Pons (tissue), 1 donor: Measurements from ENCODE around the gene SYT12.
"Not testable (repeated sequence)": the region's sequence is repeated elsewhere in the genome, so short reads cannot be mapped to it uniquely, and the experiment has no call there.

Source experiments
- DNase-seq: peaks from one replicate; pipeline ENCODE4 v3.0.0-alpha.2; 2016; ENCODE audit warnings: low spot score

SYT12 gene

DNA sequence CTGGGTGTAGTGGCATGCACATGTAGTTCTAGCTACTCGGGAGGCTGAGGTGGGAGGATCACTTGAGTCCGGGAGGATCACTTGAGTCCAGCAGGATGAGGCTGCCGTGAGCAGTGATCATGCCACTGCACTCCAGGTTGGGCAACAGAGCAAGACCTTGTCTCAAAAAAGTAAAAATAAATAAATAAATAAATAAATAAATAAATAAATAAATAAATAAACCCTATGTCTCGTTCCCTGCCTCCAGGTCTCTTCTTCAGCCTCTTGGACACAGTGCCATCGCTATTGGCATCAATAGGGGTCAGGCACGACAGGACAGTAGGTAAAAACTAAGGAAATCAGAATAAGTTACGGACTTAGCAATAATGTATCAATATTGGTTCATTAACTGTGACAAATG is 23.4 kb upstream of the SYT12 start:
- no peak for DNase-seq

DNA sequence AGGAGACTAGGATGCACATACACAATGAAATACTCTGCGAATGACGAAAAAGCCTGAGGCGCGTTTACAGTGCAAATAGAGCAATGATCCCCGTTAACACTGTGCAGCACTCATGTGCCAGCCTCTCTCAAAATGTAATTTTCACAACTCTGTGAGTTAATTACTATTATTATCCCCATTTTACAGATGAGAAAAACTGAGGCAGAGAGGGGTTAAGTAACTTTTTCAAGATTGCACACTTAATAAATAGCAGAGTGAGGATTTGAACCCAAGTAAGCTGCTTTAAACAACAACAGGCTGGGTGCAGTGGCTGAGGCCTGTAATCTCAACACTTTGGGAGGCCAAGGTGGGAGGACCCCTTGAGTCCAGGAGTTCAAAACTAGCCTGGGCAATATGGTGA is 21.6 kb upstream of the SYT12 start:
- no peak for DNase-seq

DNA sequence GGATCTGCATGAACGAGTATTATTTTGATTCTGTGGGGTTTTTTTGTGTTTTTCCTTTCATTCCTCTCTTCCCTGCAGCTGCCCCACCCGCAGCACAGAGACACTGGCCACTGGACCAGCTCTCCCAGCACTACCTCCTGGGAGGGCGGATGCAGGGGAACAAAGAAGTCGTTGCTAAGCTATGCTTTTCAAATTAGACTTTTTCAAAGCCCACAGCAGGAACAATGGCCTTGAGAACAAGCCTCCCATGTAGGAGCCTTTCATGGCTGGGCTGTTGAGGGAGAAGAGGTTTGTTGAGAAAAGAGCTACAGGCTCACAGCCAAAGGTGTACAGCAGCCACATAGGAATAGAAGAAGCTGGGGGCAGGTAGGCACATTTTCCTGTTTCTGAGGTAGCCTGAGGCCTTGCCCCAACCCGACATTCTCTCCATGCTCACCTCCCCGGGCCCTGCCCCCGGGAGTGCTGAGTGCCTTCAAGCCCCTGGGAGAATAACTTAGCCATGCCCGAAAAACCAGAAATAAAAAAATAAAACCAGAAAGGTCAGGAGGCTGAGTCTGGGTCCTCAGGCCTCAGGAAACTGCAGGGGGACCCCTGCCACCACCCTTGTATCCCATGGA is 20.5 kb upstream of the SYT12 start:
- no peak for DNase-seq

DNA sequence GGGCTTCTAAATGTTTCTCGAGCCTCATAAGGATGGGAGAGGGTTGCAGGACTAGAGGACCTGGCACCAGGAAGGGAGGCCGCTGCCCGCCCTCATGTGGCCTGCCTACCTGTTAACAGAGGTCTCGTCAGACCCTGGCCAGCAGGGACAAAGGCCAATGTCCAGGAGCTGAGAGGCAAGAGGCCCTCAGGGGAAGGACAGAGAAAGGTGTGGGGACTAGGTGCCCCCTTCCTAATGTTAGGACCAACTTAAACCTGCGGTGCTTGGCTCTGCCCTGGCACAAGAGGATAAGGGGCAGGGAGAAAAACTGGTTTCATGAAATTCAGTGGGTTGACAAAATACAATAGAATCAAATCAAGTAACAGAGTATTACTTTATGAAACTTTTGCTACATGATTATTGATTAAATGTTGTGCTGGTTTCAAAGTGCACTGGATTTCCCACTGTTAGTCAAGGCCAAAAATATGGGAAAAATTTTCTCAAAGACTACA is 20.0 kb upstream of the SYT12 start:
- no peak for DNase-seq

DNA sequence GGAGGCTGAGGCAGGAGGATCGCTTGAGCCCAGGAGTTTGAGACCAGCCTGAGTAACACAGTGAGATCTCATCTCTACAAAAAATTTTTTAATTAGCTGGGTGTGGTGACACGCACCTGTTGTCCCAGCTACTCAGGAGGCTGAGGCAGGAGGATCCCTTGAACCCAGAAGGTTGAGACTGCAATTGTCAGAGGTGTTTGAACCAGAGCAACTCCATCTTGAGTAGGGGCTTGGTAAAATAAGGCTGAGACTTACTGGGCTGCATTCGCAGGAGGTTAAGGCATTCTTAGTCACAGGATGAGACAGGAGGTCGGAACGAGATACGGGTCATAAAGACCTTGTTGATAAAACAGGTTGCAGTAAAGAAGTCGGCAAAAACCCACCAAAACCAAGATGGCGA is 17.7 kb upstream of the SYT12 start:
- not testable (repeated sequence) for DNase-seq

DNA sequence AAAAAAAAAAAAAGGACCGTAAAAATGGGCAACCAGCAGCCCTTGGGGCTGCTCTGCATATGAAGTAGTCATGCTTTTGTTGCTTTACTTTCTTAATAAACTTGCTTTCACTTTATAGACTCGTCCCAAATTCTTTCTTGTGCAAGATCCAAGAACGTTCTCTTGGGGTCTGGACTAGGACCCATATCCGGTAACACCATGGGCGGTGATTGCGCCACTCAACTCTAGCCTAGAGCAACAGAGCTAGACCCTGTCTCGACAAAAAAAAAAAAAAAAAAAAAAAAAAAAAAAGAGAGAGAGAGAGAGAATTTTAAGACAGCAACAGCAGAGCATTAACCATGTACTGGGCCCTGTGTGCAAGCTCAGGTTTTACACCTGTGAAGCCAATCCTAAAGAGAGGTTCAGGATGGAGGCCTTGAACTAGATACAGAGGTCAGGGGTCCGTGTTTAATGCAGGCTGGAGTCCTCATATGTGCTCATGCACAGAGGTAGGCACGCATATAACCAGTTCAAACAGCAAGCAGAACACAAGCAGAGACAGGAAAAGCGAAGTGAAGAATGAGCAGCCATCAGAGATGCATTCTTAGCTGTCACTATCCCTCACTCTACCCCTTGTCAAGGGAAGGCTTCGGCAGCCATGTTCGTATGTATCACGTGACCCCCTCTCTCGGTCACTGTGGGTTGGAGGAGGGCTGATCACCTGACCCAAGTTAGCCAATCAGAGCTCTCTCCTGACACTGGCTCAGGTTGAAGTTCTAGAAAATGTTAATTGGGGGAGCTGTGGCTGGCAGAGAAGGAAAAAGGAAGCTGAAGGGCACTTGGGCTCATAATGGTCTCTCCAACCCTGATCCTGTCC is 16.7 kb upstream of the SYT12 start:
- DNase-seq, result no peak

DNA sequence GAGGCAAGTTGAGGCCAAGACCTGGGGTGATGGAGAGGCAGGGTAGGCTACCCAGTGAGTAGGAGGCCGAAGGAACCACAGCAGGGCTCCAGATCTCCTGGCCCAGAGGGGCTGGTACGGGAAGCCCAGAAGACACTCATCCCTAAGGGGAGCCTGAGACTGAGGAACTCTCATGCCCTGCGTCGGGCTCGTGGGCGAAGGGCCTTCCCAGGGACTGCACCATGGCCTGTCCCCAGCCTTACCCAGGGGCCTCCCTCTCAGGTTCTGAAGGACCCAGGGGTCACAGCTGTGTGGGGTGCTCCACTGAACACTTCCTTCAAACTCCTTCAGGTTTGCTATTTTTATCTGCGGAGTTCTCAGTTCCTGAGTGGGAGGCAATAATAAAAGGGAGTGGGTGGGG is 15.8 kb upstream of the SYT12 start:
- DNase-seq, result no peak

DNA sequence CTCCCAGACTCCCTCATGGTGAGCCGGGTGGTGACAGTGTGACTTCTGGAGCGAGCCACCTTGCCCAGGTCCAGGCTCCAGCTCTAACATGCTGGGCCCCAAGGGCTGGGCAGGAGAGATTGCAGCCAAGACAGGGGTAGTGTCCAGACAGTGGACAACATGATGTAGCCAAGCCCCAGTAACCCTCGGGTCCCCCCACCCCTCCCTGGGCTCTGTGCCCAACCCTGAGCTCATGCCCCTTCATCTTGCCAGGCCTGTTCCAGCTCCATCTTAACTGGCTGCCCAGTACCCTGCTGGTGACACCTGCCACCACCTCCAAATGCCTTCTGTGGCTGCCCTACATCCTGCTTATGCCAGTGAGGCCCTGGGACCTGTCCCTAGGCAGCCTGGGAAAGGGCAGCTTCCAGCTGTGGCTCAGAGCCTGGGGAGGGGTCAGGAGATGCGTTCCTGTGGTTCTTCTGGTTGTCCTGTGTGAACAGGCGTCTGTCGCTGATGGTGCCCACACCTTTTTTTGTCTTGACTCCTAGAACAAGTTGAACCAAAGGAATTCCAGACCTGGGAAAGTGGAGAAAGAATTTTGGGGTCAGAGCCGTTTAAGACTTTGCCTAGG is 12.5 kb upstream of the SYT12 start:
- no peak for DNase-seq

DNA sequence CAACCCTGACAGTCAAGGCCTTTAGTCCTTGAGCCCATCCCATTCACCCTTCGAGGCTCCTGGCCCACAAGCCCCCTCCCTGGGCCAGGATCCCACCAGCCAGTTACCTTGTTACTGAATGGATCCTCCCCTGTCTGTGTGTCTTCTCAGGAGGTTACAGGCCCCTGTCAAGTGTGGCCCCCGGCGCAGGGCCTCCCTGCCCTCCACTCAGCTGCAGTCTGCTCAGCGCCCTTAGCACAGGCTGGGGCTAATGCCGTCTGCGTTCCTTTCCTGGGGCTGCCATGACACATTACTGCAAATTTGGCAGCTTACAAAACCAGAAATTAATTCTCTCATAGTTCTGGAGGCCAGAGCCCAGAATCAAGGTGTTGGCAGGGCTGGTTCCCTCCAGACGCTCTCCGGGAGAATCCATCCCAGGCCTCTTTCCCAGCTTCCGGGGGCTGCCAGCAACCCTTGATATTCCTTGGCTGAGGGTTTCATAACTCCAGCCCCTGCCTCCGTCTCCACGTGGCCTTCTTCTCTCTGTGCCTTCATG is 9.4 kb upstream of the SYT12 start:
- DNase-seq, result no peak

DNA sequence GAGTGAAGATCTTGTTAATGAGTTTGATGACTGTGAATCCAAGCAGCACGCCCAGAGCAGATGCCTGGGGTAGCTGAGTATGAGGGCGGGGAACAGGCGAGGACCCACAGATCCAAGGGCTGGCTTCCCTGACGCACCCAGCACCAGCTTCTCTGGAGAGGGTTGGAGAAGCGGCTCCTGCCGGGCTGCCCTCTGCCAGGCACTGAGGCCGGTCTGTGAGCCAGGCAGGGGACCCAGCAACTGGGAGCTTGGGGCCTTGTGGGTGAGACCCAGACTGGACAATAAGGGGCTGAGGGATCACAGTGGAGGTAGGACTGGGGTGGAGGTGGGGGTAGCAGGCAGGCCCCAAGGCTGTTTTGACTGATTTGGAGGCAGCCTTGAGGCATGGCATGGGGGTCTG is 8.6 kb upstream of the SYT12 start:
- DNase-seq, result no peak

DNA sequence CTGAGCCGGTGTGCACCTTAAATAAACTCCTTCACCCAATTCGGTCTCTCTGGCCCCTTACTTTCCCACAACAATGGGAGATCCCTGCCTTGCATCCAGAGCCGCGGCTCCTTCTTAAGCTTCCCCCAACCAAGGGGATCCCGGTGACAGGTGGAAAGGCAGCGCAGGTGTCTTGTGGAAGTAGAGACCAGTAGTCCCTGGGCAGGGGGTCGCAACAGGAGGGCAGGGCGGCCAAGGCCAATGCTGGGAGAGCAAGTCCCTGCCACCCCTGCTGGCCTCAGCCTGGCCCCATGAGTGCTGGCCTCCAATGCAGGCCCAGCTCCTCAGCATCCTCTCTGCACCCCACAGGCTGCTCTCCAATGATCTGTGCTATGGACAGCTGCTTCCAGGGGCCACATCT is 7.9 kb upstream of the SYT12 start:
- no peak for DNase-seq

DNA sequence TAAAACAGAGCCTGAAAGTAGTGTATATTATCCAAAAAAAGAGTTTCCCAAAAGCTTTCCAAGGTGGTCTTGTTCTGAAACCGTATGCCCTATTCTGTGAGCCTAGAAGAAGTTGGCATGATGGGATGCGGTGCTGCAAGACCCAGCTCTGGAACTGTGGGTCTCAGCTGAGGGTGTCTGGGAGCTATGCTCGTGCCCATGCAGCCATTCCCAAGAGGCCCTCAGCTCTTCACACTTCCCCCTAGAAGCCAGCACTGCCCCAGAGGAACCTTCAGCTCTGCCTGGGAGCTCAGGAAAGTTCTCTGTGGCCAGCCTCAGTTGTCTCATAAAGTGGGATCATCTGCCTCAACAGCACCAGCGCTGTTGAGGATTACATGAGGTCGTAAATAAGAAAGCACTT is 6.4 kb upstream of the SYT12 start:
- no peak for DNase-seq

DNA sequence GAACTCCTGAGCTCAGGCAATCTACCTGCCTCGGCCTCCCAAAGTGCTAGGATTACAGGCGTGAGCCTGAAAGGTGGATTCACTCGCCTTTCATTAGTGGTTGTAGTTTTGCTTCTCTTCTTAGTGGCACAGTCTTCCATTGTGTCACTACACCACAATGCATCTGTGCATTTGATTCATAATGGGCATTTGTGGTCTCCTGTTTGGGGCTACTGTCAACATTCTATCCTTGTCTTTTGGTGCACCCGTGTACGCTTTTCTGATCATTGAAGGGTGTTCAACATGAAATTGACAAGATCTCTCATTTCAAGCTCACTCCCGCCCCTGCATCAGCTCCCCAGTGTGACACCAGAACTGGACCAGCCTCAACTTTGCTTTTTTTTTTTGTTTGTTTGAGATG is 2.0 kb upstream of the SYT12 start:
- DNase-seq, result no peak

DNA sequence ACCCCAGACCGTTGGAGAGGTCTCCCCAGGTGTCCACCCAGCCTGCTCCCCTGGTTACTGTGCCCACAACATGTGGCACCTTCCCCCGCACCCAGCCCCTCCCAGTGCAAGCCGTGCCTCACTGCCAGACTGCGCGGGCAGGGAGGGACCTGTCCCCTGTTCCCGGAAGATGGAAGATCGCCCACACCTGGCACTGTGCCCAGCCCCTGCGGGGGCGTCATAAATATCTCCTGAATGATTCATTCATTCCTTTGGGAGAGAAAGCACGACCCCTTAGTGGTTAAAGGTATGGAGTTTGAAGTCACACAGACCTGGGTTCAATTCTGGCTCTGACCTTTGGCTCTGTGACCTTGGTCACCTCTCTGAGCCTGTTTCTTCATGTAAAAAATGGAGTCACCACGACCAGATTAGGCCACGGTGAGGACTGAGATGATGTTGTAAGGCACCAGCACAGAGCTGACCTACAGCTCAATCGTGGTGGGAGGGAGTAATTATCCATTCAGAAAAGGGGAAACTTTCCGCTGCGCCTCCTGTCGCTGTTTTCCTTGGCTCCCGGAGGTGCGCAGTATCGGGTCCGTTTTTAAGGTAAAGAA is 497 bp upstream of the SYT12 start:
- no peak for DNase-seq

DNA sequence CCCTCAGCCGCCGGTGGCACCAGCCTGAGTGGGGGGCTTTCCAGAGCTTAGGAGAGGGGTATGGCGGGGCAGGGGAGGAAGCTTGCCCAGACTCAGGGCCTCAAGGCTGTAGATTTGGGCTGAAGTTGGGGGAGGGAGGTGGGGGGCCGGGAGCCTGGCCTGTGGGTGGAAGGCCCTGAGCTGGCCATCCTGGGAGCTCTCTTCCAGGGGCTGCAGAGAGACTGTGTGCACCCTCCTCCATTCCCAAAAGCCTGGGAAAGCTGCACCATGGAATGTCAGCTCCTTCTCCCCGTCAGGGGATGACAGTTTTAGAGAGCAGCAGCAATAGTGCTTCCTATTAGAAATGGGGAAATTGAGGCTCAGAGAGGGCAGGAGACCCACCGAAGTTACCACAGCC is 1.0 kb downstream of the SYT12 start:
- no peak for DNase-seq

DNA sequence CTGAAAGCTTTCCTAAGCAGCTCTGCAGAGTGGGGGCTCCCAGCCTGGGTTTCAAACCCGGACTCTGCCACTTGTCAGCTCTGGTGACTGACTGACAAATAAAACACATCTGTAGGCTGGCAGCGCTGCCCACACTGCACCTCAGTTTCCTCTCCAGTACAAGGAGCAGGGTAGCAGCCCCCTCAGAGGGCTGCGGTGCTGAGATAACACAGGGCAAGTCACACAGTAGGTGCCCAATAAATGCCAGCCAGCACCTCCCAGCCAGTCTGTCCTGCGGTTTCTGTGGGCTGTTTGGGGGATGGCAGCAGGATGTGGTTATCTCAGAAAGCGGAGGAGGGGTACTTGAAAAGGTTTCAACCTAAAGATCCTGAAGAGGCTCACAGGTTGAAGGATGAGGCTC is 1.5 kb downstream of the SYT12 start:
- no peak for DNase-seq

DNA sequence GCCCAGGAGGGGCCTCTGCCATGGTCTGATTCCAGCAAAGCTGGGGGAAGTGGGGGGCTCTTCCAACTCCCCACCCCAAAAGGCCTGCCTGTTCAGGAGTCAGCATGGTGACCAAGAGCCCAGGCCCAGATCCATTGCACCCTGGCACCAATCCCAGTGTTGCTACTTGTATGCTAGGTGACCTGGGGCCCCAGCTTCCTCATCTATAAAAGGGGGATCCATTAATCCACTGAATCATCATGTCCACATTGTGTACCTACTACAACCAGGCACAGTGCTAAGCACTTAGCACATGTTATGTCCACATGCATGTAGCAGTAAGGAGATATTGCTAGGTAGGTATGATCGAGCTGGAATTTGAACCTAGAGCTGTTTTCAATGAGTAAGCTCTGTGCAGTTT is 2.0 kb downstream of the SYT12 start:
- DNase-seq, result no peak

DNA sequence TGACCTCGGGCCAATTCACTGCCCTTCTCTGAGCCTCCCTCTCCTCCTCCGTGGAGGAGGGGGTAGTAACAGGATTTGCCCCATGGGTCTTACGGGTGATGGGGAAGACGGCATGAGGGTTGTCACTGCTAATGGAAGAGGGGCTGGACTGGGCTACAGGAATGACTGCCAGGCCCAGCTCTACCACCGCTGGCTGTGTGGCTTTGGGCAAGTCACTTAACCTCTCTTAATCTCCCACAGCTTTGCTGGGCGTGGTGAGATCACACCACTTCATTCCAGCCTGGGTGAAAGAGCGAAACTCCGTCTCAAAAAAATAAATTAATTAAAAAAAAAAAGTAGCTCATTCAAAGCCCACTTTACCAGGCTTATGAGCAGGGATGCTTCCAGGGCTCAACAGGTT is 2.8 kb downstream of the SYT12 start:
- no peak for DNase-seq

DNA sequence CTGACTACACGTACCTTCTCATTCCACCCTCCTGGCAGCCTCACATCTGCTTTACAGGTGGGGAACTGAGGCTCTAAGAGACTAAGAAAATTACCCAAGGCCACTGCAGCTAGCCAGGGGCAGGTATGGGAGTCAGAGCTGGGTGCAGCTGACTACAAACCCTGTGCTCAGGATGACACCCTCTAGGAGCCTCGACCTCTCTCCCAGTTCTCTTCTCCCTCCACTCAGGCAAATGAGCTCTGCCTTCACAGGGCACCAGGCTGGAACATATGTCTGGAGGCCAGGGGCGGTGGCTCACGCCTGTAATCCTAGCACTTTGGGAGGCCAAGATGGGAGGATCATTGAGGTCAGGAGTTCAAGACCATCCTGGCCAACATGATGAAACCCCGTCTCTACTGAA is 4.0 kb downstream of the SYT12 start:
- no peak for DNase-seq

DNA sequence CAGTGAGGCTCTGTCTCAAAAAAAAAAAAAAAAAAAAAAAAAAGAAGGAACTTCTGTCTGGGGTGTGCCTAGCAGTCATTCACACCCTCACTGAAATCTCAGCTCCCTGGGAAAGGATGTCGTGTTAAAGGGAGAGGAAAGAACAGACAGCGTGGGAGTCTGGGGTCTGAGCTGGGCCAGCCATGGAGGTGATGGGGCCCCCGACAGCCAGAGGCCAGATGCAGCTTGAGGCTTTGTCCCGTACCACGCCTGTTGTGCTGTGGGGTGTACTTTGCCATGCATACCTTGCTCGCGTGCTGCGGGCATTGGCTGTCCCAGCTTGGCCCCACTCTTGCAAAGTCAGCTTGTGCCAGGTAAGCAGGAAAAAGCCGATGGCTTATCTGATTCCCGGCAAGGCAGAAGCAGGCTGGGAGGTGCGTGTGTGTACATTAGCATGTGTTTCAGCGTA is 4.6 kb downstream of the SYT12 start:
- DNase-seq, result no peak

DNA sequence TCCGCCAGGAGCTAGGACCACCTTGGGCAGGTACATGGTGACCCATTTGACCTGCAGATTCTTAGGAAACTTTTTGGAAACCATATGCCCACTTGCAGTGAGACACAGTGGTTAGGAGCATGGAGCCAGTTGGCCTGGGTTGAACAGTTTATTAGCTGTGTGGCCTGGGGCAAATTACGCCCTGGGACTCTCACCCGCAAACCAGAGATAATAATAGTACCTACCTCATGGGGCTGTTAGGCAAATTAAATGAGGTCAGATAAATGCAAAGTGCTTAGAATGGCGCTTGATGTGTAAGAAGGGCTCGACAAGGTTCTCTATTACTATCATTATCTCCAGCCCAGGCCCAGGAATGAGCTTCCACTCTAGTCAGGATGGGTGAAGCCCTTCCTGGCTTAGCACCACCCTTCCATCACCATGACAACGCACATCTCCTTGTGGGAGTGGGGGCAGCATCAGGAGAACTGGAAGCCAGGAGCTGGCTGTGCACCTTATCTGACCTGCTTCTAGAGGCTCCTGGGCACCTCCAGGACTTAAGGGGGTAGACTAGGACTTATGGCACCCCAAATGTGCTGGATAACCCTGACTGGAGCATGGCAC is 5.1 kb downstream of the SYT12 start:
- DNase-seq, result no peak

DNA sequence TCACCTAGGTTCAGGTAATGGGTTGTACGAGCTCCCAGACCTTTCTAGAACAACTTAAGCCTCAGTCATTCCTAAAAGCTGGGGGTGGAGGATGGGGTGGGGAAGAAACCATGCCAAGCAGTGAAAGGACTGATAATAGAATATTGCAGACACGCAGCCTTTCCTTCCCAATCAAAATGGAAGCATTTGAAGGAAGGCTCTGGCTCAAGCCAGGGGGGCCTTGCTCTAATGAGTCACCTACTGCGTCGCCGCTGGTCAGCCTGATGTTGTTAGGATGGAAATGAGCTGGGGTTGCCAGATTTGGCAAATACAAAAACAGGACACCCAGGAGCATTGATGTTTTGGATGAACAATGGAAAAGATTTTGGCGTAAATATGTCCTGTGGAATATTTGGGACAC is 6.2 kb downstream of the SYT12 start:
- DNase-seq, result no peak
